Endodermal cell (in vitro differentiated cells): ENCODE measurements around the gene LMTK3. TPM values are rescaled to one million over a fixed set of nuclear protein-coding genes. Genes with fewer than 3 reads are reported as not detected.
"Not testable (repeated sequence)": the region's sequence is repeated elsewhere in the genome, so short reads cannot be mapped to it uniquely, and the experiment has no call there.

ENCODE experiments used
- DNase-seq: peaks from one replicate; pipeline ENCODE4 v3.0.0-alpha.2; 2017
- H3K27ac ChIP-seq: 2 replicates; pipeline ENCODE4 v1.5.1; 2013; ENCODE audit warnings: mild to moderate bottlenecking, low read depth, low read length, moderate library complexity
- H3K27me3 ChIP-seq: 2 replicates; pipeline ENCODE4 v1.6.1; 2013; ENCODE audit warnings: mild to moderate bottlenecking, low read length, moderate library complexity; ENCODE audit not compliant: insufficient read depth, control insufficient read depth, poor library complexity, severe bottlenecking
- H3K36me3 ChIP-seq: 2 replicates; pipeline ENCODE4 v1.7.0; 2013; ENCODE audit warnings: mild to moderate bottlenecking, low read length, moderate library complexity; ENCODE audit not compliant: control insufficient read depth, insufficient read depth
- H3K4me1 ChIP-seq: one replicate; pipeline ENCODE4 v1.7.0; 2013; ENCODE audit warnings: low read length; ENCODE audit not compliant: control insufficient read depth, insufficient read depth
- H3K4me3 ChIP-seq: 2 replicates; pipeline ENCODE4 v1.5.1; 2013; ENCODE audit warnings: mild to moderate bottlenecking, low read length, moderate library complexity
- H3K9ac ChIP-seq: 2 replicates; pipeline ENCODE4 v1.6.1; 2013; ENCODE audit warnings: mild to moderate bottlenecking, low read length, moderate library complexity; ENCODE audit not compliant: poor library complexity, severe bottlenecking; ENCODE audit errors: extremely low read depth
- H3K9me3 ChIP-seq: 2 replicates; pipeline ENCODE4 v1.6.1; 2013; ENCODE audit warnings: mild to moderate bottlenecking, low read length, moderate library complexity; ENCODE audit not compliant: control insufficient read depth
- H3K27ac Mint-ChIP-seq: 2 replicates; pipeline ENCODE4 v1.8.0; 2020; ENCODE audit warnings: mixed read lengths
- H3K27me3 Mint-ChIP-seq: 2 replicates; pipeline ENCODE4 v1.8.0; 2021; ENCODE audit warnings: mild to moderate bottlenecking, mixed read lengths; ENCODE audit not compliant: insufficient read depth
- H3K36me3 Mint-ChIP-seq: 2 replicates; pipeline ENCODE4 v1.8.0; 2020; ENCODE audit warnings: low read depth, mixed read lengths
- H3K4me1 Mint-ChIP-seq: 2 replicates; pipeline ENCODE4 v1.8.0; 2020; ENCODE audit warnings: mixed read lengths
- H3K4me3 Mint-ChIP-seq: 2 replicates; pipeline ENCODE4 v1.8.0; 2020; ENCODE audit warnings: mild to moderate bottlenecking, moderate library complexity, mixed read lengths
- H3K9me3 Mint-ChIP-seq: 2 replicates; pipeline ENCODE4 v1.8.0; 2020; ENCODE audit warnings: mild to moderate bottlenecking, mixed read lengths
- WGBS, 2 experiments: methylation state at CpG; one replicate each; pipeline versions ENCODE4 v1.1.5 to v1.1.7; 2013; ENCODE audit warnings: missing lambda C conversion rate in 2 of 2, mixed read lengths in 1 of 2; ENCODE audit not compliant: insufficient coverage in 1 of 2, insufficient read length in 1 of 2; 5-methylcytosine and 5-hydroxymethylcytosine counted together
- total RNA-seq, 2 donors: library from RNA; stranded (reverse); fragmentation: NEBNext Ultra II Directional in 1 of 2; extraction: Animal tissue kit (Norgen Biotek cat#: 25700) in 1 of 2; gene quantifications; 2 replicates in 1 of 2; 3 replicates in 1 of 2; pipeline ENCODE4 v1.2.1, GENCODE V29; 2021
- TF ChIP-seq, protein P1 (sequence below): fragments of 200-600 bp; sonication (generic); conservative IDR thresholded peaks from 2 replicates; pipeline ENCODE4 v1.5.0; 2021; ENCODE audit warnings: antibody characterized with exemption, mild to moderate bottlenecking

LMTK3 gene
- total RNA-seq, 2 donors from 2014 or later = 11.1 to 14.5 TPM

DNA sequence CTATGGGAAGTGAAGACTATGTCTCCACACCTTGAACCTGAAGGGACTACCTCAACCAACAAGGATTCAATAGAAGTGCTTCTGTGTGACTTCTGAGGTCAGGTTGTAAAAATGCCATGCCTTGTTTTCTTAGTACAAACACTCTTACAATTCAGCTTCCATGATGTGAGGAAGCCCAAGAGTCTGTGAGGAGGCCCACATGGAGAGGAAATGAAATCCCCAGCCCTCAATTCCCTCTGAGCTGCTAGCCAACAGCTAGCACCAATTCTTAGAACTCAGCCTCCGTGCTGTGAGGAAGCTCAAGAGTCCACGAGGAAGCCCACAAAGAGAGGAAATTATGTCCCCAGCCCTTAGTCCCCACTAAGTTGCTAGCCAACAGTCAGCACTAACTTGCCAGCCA lies 12.6 kb upstream of the LMTK3 start:
- 94 to 100% methylated on average over 1 to 2 of the region's 2 CpGs for WGBS, 2 experiments
- no peaks in the 10 kb centered on the region for H3K36me3 Mint-ChIP-seq
- H3K4me1 Mint-ChIP-seq = no peaks in the 10 kb centered on the region
- H3K9ac ChIP-seq = no peak overlapping the region
- H3K27ac ChIP-seq = no peak overlapping the region
- H3K4me1 ChIP-seq = no peaks in the 10 kb centered on the region
- no peaks in the 10 kb centered on the region for H3K36me3 ChIP-seq
- DNase-seq = no peak
- TF ChIP-seq, protein P1, sequence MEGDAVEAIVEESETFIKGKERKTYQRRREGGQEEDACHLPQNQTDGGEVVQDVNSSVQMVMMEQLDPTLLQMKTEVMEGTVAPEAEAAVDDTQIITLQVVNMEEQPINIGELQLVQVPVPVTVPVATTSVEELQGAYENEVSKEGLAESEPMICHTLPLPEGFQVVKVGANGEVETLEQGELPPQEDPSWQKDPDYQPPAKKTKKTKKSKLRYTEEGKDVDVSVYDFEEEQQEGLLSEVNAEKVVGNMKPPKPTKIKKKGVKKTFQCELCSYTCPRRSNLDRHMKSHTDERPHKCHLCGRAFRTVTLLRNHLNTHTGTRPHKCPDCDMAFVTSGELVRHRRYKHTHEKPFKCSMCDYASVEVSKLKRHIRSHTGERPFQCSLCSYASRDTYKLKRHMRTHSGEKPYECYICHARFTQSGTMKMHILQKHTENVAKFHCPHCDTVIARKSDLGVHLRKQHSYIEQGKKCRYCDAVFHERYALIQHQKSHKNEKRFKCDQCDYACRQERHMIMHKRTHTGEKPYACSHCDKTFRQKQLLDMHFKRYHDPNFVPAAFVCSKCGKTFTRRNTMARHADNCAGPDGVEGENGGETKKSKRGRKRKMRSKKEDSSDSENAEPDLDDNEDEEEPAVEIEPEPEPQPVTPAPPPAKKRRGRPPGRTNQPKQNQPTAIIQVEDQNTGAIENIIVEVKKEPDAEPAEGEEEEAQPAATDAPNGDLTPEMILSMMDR = no peak
- H3K9me3 Mint-ChIP-seq = peaks cover 37% of the 10 kb centered on the region
- H3K27me3 Mint-ChIP-seq = peaks cover 6% of the 10 kb centered on the region
- peaks cover 7% of the 10 kb centered on the region for H3K9me3 ChIP-seq
- H3K4me3 Mint-ChIP-seq = no peak overlapping the region
- no peak overlapping the region for H3K27ac Mint-ChIP-seq
- H3K4me3 ChIP-seq = no peak overlapping the region
- no peaks in the 10 kb centered on the region for H3K27me3 ChIP-seq

DNA sequence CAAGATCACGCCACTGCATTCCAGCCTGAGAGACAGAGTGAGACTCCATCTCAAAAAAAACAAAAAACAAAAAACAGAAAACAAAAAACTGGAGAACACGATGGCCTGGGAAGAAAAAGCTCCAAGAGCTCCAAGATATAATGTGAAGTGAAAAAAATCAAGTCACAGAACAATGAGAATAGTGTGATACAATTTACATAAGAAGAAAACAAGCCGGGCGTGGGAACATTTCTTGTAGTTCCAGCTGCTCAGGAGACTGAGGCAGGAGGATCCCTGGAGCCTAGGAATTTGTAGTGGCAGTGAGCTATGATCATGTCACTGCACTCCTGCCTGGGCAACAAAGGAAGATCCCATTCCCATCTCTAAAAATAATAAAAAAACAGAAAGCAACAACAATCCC lies 8.5 kb upstream of the LMTK3 start:
- no peak overlapping the region for H3K27ac ChIP-seq
- Mint-ChIP-seq H3K4me3 (no peak overlapping the region), H3K27ac (no peak overlapping the region), H3K27me3 (peaks cover 4% of the 10 kb centered on the region), H3K9me3 (peaks cover 10% of the 10 kb centered on the region), H3K4me1 (no peaks in the 10 kb centered on the region), H3K36me3 (no peaks in the 10 kb centered on the region)
- H3K9me3 ChIP-seq = peaks cover 3% of the 10 kb centered on the region
- DNase-seq = no peak
- no peaks in the 10 kb centered on the region for H3K36me3 ChIP-seq
- no peaks in the 10 kb centered on the region for H3K27me3 ChIP-seq
- no peaks in the 10 kb centered on the region for H3K4me1 ChIP-seq
- no peak overlapping the region for H3K4me3 ChIP-seq
- WGBS, 2 experiments = 70 to 75% methylated on average over 2 to 4 of the region's 4 CpGs
- TF ChIP-seq, protein P1 = no peak
- no peak overlapping the region for H3K9ac ChIP-seq

DNA sequence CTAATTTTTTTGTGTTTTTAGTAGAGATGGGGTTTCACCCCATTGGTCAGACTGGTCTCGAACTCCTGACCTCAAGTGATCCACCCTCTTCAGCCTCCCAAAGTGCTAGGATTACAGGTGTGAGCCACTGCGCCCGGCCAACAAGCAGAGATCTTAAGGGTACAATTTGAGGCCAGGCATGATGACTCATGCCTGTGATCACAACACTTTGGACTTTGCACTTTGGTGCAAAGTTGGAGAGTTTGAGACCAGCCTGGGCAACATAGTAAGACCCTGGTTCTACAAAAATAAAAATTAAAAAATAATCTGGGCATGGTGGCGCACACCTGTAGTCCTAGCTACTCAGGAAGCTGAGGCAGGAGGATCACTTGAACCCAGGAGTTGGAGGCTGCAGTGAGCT lies 7.8 kb upstream of the LMTK3 start:
- not testable (repeated sequence) for H3K27me3 Mint-ChIP-seq, H3K9me3 ChIP-seq, H3K4me3 ChIP-seq, H3K36me3 ChIP-seq, DNase-seq, H3K4me1 ChIP-seq, H3K27me3 ChIP-seq, H3K9ac ChIP-seq, H3K9me3 Mint-ChIP-seq, H3K4me1 Mint-ChIP-seq, H3K36me3 Mint-ChIP-seq, H3K27ac Mint-ChIP-seq, H3K27ac ChIP-seq, H3K4me3 Mint-ChIP-seq
- 83 to 90% methylated on average over 4 of the region's 4 CpGs for WGBS, 2 experiments

DNA sequence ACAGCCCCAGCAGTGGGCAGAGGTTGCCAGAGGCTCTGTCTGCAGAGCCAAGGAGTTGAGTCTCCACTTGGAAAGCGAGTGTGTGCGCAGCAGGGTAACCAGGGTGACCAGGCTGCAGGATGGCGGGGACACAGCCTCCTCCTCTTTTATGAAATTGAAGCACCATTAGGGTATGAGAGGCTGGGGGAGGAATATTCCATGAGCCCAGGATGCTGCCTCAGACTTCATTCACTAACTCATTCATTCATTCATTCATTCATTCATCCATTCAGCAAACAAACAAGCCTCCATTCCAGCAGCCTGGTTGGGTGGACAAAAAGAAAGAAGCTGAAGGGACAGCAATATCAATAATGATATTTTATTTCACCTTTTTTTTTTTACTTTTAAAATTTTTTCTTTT lies 6.6 kb upstream of the LMTK3 start:
- no peaks in the 10 kb centered on the region for H3K36me3 ChIP-seq
- H3K9ac ChIP-seq = no peak overlapping the region
- H3K4me1 Mint-ChIP-seq = no peaks in the 10 kb centered on the region
- no peaks in the 10 kb centered on the region for H3K9me3 Mint-ChIP-seq
- H3K27me3 ChIP-seq = peaks cover 3% of the 10 kb centered on the region
- peaks cover 3% of the 10 kb centered on the region for H3K27me3 Mint-ChIP-seq
- H3K9me3 ChIP-seq = no peaks in the 10 kb centered on the region
- no peak for DNase-seq
- no peaks in the 10 kb centered on the region for H3K36me3 Mint-ChIP-seq
- TF ChIP-seq, protein P1 = no peak
- no peak overlapping the region for H3K27ac ChIP-seq
- WGBS, 2 experiments = 79 to 100% methylated on average over 1 to 3 of the region's 3 CpGs
- no peak overlapping the region for H3K4me3 Mint-ChIP-seq
- H3K4me1 ChIP-seq = no peaks in the 10 kb centered on the region
- H3K4me3 ChIP-seq = no peak overlapping the region
- H3K27ac Mint-ChIP-seq = no peak overlapping the region
